GM12878 (cell line): ENCODE results near the gene MCAT. TPM values are rescaled to one million over a fixed set of nuclear protein-coding genes. Genes with fewer than 3 reads are reported as not detected.

Source experiments
- ATAC-seq: fragments of 200-7000 bp; cut with Tn5 transposase; 3 replicates; pipeline ENCODE4 v1.9.1; 2020; ENCODE audit warnings: mild to moderate bottlenecking, moderate library complexity
- BruUV-seq: library from RNA; stranded (reverse); fragments of 400-500 nt; replicated peaks from 2 replicates; lab custom pipeline; 2021; lab: Mats Ljungman, UMichigan
- CTCF ChIA-PET: fragments of 300-600 bp; sonication (Branson Sonifier 250); formaldehyde crosslinking; extraction: SDS; loops from one replicate; lab custom pipeline; 2021; ENCODE audit warnings: inconsistent platforms; lab: Yijun Ruan, JAX
- POLR2A ChIA-PET: fragments of 350-600 bp; formaldehyde crosslinking; extraction: SDS; loops from one replicate; lab custom pipeline; 2021; ENCODE audit warnings: inconsistent platforms; lab: Charles Lee
- RAD21 ChIA-PET: fragments of 300-600 bp; sonication (Branson Sonifier 250); formaldehyde crosslinking; loops from one replicate; lab custom pipeline; 2023; ENCODE audit warnings: antibody characterized with exemption; ENCODE audit not compliant: unreplicated experiment; lab: Charles Lee
- SMC1A ChIA-PET: fragments of 300-600 bp; sonication (Branson Sonifier 250); formaldehyde crosslinking; loops from one replicate; lab custom pipeline; 2023; ENCODE audit not compliant: unreplicated experiment, uncharacterized antibody; lab: Charles Lee
- DNase-seq: peaks from one replicate; pipeline ENCODE4 v3.0.0-alpha.2; 2011; ENCODE audit warnings: low read depth, low spot score
- FAIRE-seq: peaks from 3 replicates; lab custom pipeline; 2011; peaks lifted over from hg19 to GRCh38; lab: Jason Lieb, UNC
- H2AFZ ChIP-seq: 2 replicates; pipeline ENCODE4 v1.6.0; 2011; ENCODE audit warnings: low read depth, low read length, control low read depth; ENCODE audit not compliant: control insufficient read depth
- H3K27ac ChIP-seq: 2 replicates; pipeline ENCODE4 v1.5.1; 2011; ENCODE audit warnings: control low read depth; ENCODE audit not compliant: control insufficient read depth, insufficient read depth
- H3K27me3 ChIP-seq, 2 experiments: replicated peaks in 1 of 2; 2 replicates each; pipeline versions ENCODE4 v1.6.0 to v1.6.1; 2011; ENCODE audit warnings: low read length in 1 of 2; ENCODE audit not compliant: control insufficient read depth in 2 of 2, insufficient read depth in 2 of 2
- H3K36me3 ChIP-seq, 2 experiments: 2 replicates each; pipeline ENCODE4 v1.5.1; 2011; ENCODE audit warnings: low read length in 1 of 2; ENCODE audit not compliant: control insufficient read depth in 2 of 2, insufficient read depth in 2 of 2
- H3K4me1 ChIP-seq: 2 replicates; pipeline ENCODE4 v1.6.1; 2011; ENCODE audit warnings: mild to moderate bottlenecking, low read length, moderate library complexity, mixed read lengths; ENCODE audit not compliant: control insufficient read depth, insufficient read depth
- H3K4me2 ChIP-seq: 2 replicates; pipeline ENCODE4 v1.6.0; 2011; ENCODE audit warnings: control low read depth; ENCODE audit not compliant: control insufficient read depth, insufficient read depth
- H3K4me3 ChIP-seq: fragments of 200-600 bp; sonication (generic); 2 replicates; pipeline ENCODE4 v1.5.1; 2016
- H3K79me2 ChIP-seq: 2 replicates; pipeline ENCODE4 v1.6.0; 2011; ENCODE audit warnings: low read length; ENCODE audit not compliant: control insufficient read depth, insufficient read depth
- H3K9ac ChIP-seq: 2 replicates; pipeline ENCODE4 v1.8.0; 2011; ENCODE audit warnings: low read length, control low read depth, mixed read lengths; ENCODE audit not compliant: control insufficient read depth, insufficient read depth
- H3K9me3 ChIP-seq: replicated peaks from 3 replicates; pipeline ENCODE4 v1.5.1; 2011; ENCODE audit warnings: mild to moderate bottlenecking, low read length; ENCODE audit not compliant: control insufficient read depth, insufficient read depth
- H4K20me1 ChIP-seq: 2 replicates; pipeline ENCODE4 v1.6.0; 2011; ENCODE audit not compliant: control insufficient read depth, insufficient read depth
- BMI1 ChIP-seq: fragments of 450-650 bp; IDR thresholded peaks from 2 replicates; pipeline ENCODE4 v1.6.1; 2016; ENCODE audit warnings: mild to moderate bottlenecking, moderate library complexity, borderline replicate concordance
- NR2C1 ChIP-seq: fragments of 450-650 bp; IDR thresholded peaks from 2 replicates; pipeline ENCODE4 v1.6.1; 2017; ENCODE audit warnings: antibody characterized with exemption, mild to moderate bottlenecking, moderate library complexity
- NR2F1 ChIP-seq: fragments of 450-650 bp; conservative IDR thresholded peaks from 2 replicates; pipeline ENCODE4 v1.6.1; 2017; ENCODE audit warnings: mild to moderate bottlenecking
- POU2F2 ChIP-seq: IDR thresholded peaks from 3 replicates; pipeline ENCODE4 v1.6.1; 2011; ENCODE audit warnings: low read depth, mild to moderate bottlenecking, low read length, borderline replicate concordance
- SPI1 ChIP-seq: IDR thresholded peaks from 2 replicates; pipeline ENCODE4 v1.6.1; 2011; ENCODE audit warnings: low read depth, mild to moderate bottlenecking, low read length, moderate library complexity, borderline replicate concordance; ENCODE audit not compliant: insufficient read depth
- ZNF592 ChIP-seq: fragments of 450-650 bp; IDR thresholded peaks from 2 replicates; pipeline ENCODE4 v1.6.1; 2017; ENCODE audit warnings: mild to moderate bottlenecking, moderate library complexity
- WGBS: methylation state at CpG from one replicate; pipeline ENCODE4 v1.1.6; 2016; ENCODE audit warnings: low lambda C conversion rate; ENCODE audit not compliant: insufficient replicate concordance, insufficient coverage; ENCODE audit errors: missing lambda C conversion rate; 5-methylcytosine and 5-hydroxymethylcytosine counted together
- in situ Hi-C: fragments of 300-500 bp; cut with MboI; formaldehyde crosslinking; loops from 9 replicates; pipeline ENCODE4 v1.14.3; 2018; ENCODE audit warnings: mixed read lengths
- intact Hi-C: fragments of 100-400 bp; cut with micrococcal nuclease; formaldehyde crosslinking; loops from one replicate; pipeline ENCODE4 v1.14.2; 2022; ENCODE audit not compliant: unreplicated experiment
- polyA plus RNA-seq, 11 experiments: library from polyadenylated mRNA; depleted of rRNA in 4 of 11; unstranded in 6 of 11; stranded (reverse) in 5 of 11; fragments of >200 nt; fragmentation: Nextera tagmentation in 4 of 11; fragmentation: Illumina TruSeq in 1 of 11; extraction: Ambion mirVana in 4 of 11; extraction: Trizol in 1 of 11; gene quantifications; 1 replicate in 1 of 11; 2 replicates in 10 of 11; pipeline versions ENCODE4 v1.2.1 to v1.2.3, GENCODE V29; 2011 to 2016; ENCODE audit warnings: inconsistent platforms in 2 of 11, missing spikeins in 2 of 11, low read depth in 1 of 11
- total RNA-seq, 4 experiments: library from RNA; depleted of rRNA in 3 of 4; stranded (reverse); fragments of >200 nt in 3 of 4; fragmentation: Illumina TruSeq in 1 of 4; extraction: Trizol in 1 of 4; gene quantifications; 2 replicates each; pipeline versions ENCODE4 v1.2.1 to v1.2.3, GENCODE V29; 2013 to 2021

MCAT gene
- total and polyA plus RNA-seq, 10 of the 15 experiments (the other 5 are each of a cell fraction or from before 2014, with no cell fraction given), result 3.6 to 29.1 (median 19.3) TPM

GRCh38 chr22:43118024-43118849 lies 25.0 kb downstream of the MCAT start:
- Histone ChIP-seq H3K4me3 (no peak overlapping the region), H3K4me1 (peaks cover 41% of the 10 kb centered on the region), H3K79me2 (no peaks in the 10 kb centered on the region), H3K27me3 (peaks cover 0 to 3% of the 10 kb centered on the region in 2 experiments; a peak in 1 of 4 replicates), H4K20me1 (no peaks in the 10 kb centered on the region), H2AFZ (peak overlapping the region; percentile 70), H3K4me2 (peak overlapping the region; percentile 76), H3K9me3 (no peaks in the 10 kb centered on the region), H3K9ac (no peak overlapping the region; the same call in 1 of the 2 replicates), H3K27ac (peak overlapping the region; percentile 50)
- WGBS, result 52% methylated on average over 21 of the region's 21 CpGs
- DNase-seq (no peak), FAIRE-seq (no peak), ATAC-seq (peak; percentile 18)
- in situ Hi-C loops, result no loop called here
- no TSS peak for BruUV-seq
- CTCF ChIA-PET, result no interaction called here
- RAD21 ChIA-PET, result no interaction called here
- intact Hi-C loops, result no loop called here
- SMC1A ChIA-PET, result interaction anchor here (0.7 to 1.1 kb wide), 2 partner anchors 27 to 213 kb away, joined by 3 read pairs; no protein-coding TSS in a partner anchor
- POLR2A ChIA-PET, result no interaction called here
- peak; percentile 49; the same call in 1 of the 2 replicates for TF ChIP-seq SPI1
- TF ChIP-seq ZNF592, result no peak
- no peak for TF ChIP-seq BMI1
- TF ChIP-seq POU2F2, result no peak
- TF ChIP-seq NR2F1, result peak; percentile 77
- TF ChIP-seq NR2C1, result peak; percentile 35; the same call in 1 of the 2 replicates
- TF ChIP-seq, all 136 proteins: peak for 3
- H3K36me3 ChIP-seq, result no peaks in the 10 kb centered on the region
